Stimulated activated CD4-positive, alpha-beta T cell treated with anti-CD3 and anti-CD28 coated beads, Interleukin-15, amount 100 ng/mL, for 48 hours (primary cell): ENCODE results near the gene TLK1.

ENCODE experiments used
- DNase-seq, 2 donors: peaks; one replicate each; pipeline ENCODE4 v3.0.0-alpha.2; 2020; ENCODE audit warnings: low read depth in 2 of 2

Gene TLK1

DNA sequence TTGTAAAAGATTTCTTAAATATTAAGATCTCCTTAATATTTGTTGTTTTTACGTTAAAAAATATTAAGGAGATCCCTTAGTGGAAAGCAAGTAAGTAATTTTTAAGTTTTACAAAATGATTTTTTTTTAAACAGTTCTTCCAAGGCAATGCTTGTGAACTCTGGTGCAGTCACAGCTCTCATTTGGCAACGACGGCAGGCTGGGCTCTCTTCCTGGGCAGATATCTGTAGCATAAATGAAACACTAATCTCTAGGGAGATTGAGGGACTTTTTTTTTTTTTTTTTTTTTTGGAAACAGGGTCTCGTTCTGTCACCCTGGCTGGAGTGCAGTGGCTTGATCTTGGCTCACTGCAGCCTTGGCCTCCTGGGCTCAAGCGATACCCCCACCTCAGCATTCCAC, 193.1 kb downstream of the TLK1 start:
- DNase-seq, result no peak

DNA sequence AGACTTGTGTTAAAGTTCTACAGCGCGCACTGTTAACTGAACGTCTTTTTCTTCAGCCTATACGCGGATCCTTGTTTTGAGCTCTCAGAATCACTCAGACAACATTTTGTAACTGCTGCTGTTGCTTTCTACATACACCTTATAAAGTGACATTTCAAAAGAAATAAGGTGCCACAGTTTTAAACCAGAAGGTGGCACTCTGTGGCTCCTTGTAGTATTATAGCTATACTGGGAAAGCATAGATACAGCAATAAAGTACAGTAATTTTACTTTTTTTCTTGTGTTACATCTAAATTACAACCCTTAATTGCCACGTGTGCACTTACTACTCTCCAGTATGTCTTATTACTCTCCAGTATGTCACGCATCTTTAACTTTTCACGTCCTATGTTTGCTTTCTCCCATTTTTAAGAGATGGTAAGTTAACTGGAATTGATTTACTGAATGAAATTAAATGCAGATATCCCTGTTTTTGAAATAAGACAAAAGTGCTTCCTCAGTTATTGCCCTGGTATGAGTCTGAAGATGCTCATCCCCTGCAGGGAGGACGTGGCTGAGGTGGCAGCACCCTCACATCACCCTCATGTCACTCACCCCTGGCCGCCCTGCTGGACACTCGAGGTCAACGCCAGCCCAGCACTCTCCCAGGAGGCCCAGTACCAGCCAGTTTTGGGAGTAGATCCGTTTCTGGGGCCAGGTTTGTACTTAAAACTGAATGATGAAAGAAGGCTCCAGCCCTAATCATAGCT, 193.9 kb downstream of the TLK1 start:
- no peak for DNase-seq

GRCh38 chr2:170965446-170966225, 195.1 kb downstream of the TLK1 start:
- DNase-seq, result no peak

GRCh38 chr2:170963386-170963785, 197.3 kb downstream of the TLK1 start:
- DNase-seq, result no peak

GRCh38 chr2:170953941-170954340, 206.8 kb downstream of the TLK1 start:
- no peak for DNase-seq

DNA sequence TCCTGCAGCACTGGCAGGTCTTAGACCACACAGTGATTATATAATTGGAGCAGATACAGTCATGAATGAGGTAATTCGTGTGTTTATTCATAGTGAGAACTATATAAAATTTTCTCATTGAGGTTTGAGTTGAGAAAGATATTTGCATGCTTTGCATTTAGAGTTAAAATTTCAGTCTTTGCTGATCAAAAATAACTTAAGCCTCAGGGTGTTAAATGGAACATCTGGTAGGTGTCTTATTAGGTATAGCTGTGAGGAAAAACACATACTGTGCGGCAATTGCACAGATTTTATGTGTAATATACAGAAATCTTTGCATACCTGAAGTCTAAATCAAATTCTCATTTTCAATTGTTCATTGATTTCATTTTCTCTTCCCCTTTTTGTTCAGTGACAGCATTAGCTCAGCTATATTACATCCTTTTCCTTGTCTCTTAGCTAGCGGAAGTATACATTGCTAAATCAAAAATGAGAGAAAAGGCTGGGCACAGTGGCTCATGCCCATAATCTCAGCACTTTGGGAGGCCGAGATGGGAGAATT, 210.4 kb downstream of the TLK1 start:
- DNase-seq, result no peak

- DNase-seq, result no peak
These were observed 211.3 kb downstream of the TLK1 start for GRCh38 chr2:170949415-170949814.

DNA sequence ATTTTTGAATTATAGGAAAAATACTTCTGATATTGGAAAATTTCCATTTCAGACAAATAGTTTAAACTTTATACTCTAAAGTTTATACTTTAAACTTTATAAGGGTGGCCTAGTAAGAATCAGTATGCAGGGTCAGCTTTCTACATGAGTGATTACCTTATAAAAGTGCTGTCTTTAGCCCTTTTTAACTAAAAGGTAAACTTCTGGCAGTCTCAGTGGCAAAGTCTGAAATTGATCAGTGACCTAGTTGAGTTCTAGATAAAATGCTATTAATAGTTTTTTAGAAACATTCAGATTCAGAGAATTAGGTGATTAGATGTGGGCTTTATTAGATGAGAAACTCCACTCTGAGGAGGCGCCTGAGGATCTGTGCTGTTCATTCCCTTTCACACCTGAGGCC, 216.1 kb downstream of the TLK1 start:
- no peak for DNase-seq

- no peak for DNase-seq
These were observed 217.1 kb downstream of the TLK1 start for GRCh38 chr2:170943596-170943995.

GRCh38 chr2:170943041-170943440, 217.7 kb downstream of the TLK1 start:
- DNase-seq, result no peak

DNA sequence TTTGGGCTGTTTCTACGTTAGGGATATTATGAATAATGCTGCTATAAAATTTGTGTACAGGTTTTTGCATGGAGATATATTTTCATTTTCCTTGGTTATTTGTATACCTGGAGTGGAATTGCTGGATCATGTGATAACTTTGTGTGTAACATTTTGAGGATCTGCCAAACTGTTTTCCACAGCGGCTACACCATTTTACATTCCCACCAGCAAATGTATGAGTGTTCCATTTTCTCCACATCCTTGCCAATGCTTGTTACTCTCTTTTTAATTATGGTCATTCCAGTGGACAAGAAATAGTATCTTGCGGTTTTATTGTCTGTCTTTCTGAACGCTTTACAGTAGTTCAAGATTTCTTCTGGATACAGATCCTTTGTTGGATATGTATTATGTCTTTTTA, 218.1 kb downstream of the TLK1 start:
- no peak for DNase-seq
